B cell (primary cell): ENCODE data around the gene NKD2.

Experiments used
- EZH2 ChIP-seq: IDR thresholded peaks from 2 replicates; pipeline ENCODE4 v1.6.1; 2012; ENCODE audit warnings: borderline replicate concordance, low read depth, mild to moderate bottlenecking, moderate library complexity, low read length; ENCODE audit not compliant: insufficient read depth, poor library complexity, severe bottlenecking
- TF ChIP-seq, protein P1 (sequence below): fragments of 200-600 bp; IDR thresholded peaks from one replicate; pipeline ENCODE4 v1.8.0; 2022; ENCODE audit warnings: antibody characterized with exemption, mild to moderate bottlenecking

DNA sequence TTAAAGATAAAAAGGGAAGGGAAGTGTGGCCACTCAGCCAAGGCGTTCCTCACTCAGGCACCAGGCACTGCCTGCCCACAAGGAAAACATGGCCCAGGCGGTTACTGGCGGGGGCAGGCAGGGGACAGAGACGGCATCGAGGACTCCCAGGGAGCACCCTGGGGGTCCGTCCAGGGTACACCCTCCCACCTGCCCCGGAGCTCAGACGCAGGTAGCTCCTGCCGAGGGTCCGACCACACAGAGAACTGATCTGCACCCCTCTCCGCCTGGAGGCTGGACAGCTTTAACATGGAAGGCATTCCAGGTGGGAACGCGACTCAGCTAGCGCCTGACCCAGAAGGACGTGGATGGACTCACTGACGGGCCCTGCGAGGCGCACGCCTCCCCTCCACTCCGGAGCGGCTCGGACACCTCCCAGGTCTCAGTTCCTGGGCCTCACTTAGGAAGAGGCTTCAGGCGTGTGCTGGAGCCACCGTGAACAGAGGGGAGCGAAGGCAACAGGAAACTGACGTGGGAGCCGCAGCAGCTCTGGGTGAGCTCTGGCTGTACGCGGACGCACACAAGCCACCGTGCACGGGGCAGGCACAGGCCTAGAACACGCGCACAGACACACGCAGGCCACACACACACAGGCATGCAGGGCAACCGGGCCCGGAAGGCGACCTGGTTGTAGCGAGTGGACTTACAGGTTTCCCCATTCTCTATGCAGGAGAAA, 47.5 kb downstream of the NKD2 start:
- TF ChIP-seq, protein P1, sequence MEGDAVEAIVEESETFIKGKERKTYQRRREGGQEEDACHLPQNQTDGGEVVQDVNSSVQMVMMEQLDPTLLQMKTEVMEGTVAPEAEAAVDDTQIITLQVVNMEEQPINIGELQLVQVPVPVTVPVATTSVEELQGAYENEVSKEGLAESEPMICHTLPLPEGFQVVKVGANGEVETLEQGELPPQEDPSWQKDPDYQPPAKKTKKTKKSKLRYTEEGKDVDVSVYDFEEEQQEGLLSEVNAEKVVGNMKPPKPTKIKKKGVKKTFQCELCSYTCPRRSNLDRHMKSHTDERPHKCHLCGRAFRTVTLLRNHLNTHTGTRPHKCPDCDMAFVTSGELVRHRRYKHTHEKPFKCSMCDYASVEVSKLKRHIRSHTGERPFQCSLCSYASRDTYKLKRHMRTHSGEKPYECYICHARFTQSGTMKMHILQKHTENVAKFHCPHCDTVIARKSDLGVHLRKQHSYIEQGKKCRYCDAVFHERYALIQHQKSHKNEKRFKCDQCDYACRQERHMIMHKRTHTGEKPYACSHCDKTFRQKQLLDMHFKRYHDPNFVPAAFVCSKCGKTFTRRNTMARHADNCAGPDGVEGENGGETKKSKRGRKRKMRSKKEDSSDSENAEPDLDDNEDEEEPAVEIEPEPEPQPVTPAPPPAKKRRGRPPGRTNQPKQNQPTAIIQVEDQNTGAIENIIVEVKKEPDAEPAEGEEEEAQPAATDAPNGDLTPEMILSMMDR = no peak
- TF ChIP-seq EZH2 = no peak
